ENCODE measurements around the gene LSMEM2. TPM values are rescaled to one million over a fixed set of nuclear protein-coding genes. Genes with fewer than 3 reads are reported as not detected.

Gene LSMEM2
- total and polyA plus RNA-seq, 11 donors, result 1.3 to 68.3 (median 29.7) TPM

GRCh38 chr3:50258029-50258680 is 20.7 kb upstream of the LSMEM2 start:
- no peak for TF ChIP-seq CTCF (IDR thresholded peaks at IDR 0.05)
- no peak for TF ChIP-seq POLR2A (IDR thresholded peaks at IDR 0.05)
- intact Hi-C loops (cut with DNase I), result loop anchor here in 1 of 10 donors (10.0 kb wide), 1 partner anchor 67 kb away; the partner anchor contains the start of genes HYAL2 and TUSC2
- Histone ChIP-seq H3K9me3 (peaks cover 0 to 6% (median 0%) of the 10 kb centered on the region in 12 donors), H3K27me3 (no peaks in the 10 kb centered on the region), H3K36me3 (peaks cover 0 to 65% (median 42%) of the 10 kb centered on the region in 9 donors), H3K4me1 (peaks cover 0 to 71% (median 51%) of the 10 kb centered on the region in 12 donors), H3K27ac (peak overlapping the region in 10 of 12 donors; percentile 5 to 100 (median 100)), H3K4me3 (no peak overlapping the region)
- 82 to 90% (median 86%) methylated on average over 16 to 17 of the region's 17 CpGs for WGBS, 4 donors
- DNase-seq, result peak in 1 of 5 donors; percentile 28
- ATAC-seq, result no peak

- TF ChIP-seq POLR2A (IDR thresholded peaks at IDR 0.05) (no peak), CTCF (IDR thresholded peaks at IDR 0.05) (no peak)
- ATAC-seq, result no peak
- H3K27ac ChIP-seq, result peak overlapping the region; percentile 88 to 100 (median 100)
- H3K4me3 ChIP-seq, result no peak overlapping the region
- H3K36me3 ChIP-seq, result peaks cover 0 to 57% (median 42%) of the 10 kb centered on the region in 9 donors
- H3K9me3 ChIP-seq, result peaks cover 0 to 6% (median 0%) of the 10 kb centered on the region in 12 donors
- no peaks in the 10 kb centered on the region for H3K27me3 ChIP-seq
- peaks cover 0 to 65% (median 48%) of the 10 kb centered on the region in 12 donors for H3K4me1 ChIP-seq
- DNase-seq, result peak in 1 of 5 donors; percentile 33
- intact Hi-C loops (cut with DNase I), result loop anchor here in 1 of 10 donors (10.0 kb wide), 1 partner anchor 66 kb away; the partner anchor contains the start of genes HYAL2 and TUSC2
- WGBS, 4 donors, result 76 to 85% (median 80%) methylated on average over 16 of the region's 16 CpGs
Observed at GRCh38 chr3:50258979-50259378, 19.9 kb upstream of the LSMEM2 start.

GRCh38 chr3:50259432-50260026 is 19.4 kb upstream of the LSMEM2 start:
- H3K36me3 ChIP-seq, result peaks cover 0 to 52% (median 40%) of the 10 kb centered on the region in 9 donors
- peak overlapping the region in 10 of 12 donors; percentile 56 to 79 (median 74) for H3K4me3 ChIP-seq
- TF ChIP-seq CTCF (IDR thresholded peaks at IDR 0.05) (no peak), POLR2A (IDR thresholded peaks at IDR 0.05) (no peak)
- H3K27me3 ChIP-seq, result no peaks in the 10 kb centered on the region
- DNase-seq, result peak in 1 of 5 donors; percentile 37
- peaks cover 0 to 6% (median 0%) of the 10 kb centered on the region in 12 donors for H3K9me3 ChIP-seq
- peak overlapping the region; percentile 88 to 100 (median 100) for H3K27ac ChIP-seq
- peak in 1 of 4 donors; percentile 10 for ATAC-seq
- H3K4me1 ChIP-seq, result peaks cover 0 to 65% (median 48%) of the 10 kb centered on the region in 12 donors
- intact Hi-C loops (cut with DNase I), result loop anchor here in 3 of 10 donors (1.0 to 10.0 kb wide), 3 partner anchors 14 to 65 kb away; partner anchors contain the start of genes HYAL2 (in 2 of the 3) and TUSC2 (in 1 of the 3)
- 58 to 83% (median 61%) methylated on average over 11 to 18 of the region's 18 CpGs for WGBS, 4 donors
